HepG2 (cell line): ENCODE results near the gene ANTKMT. TPM values are rescaled to one million over a fixed set of nuclear protein-coding genes. Genes with fewer than 3 reads are reported as not detected.
A peak's percentile ranks its signal among the peaks of the same experiment; 100 is the strongest.

Source experiments
- CC2D1A ChIP-seq: sonication (generic); formaldehyde crosslinking; IDR thresholded peaks from 2 replicates; pipeline ENCODE4 v1.8.1; 2023; ENCODE audit warnings: mild to moderate bottlenecking, missing genetic modification reagents
- ELK4 ChIP-seq: sonication (generic); formaldehyde crosslinking; IDR thresholded peaks from 2 replicates; pipeline ENCODE4 v1.9.0; 2021; ENCODE audit warnings: missing genetic modification reagents, borderline replicate concordance
- ISL2 ChIP-seq: sonication (generic); formaldehyde crosslinking; IDR thresholded peaks from 2 replicates; pipeline ENCODE4 v1.5.0; 2020; ENCODE audit warnings: missing genetic modification reagents
- KLF6 ChIP-seq: IDR thresholded peaks from 2 replicates; pipeline ENCODE4 v1.8.0; 2016; ENCODE audit warnings: missing biosample characterization, missing genetic modification reagents
- LRRFIP1 ChIP-seq: sonication (generic); formaldehyde crosslinking; conservative IDR thresholded peaks from 2 replicates; pipeline ENCODE4 v1.4.0; 2020; ENCODE audit warnings: missing genetic modification reagents
- REXO4 ChIP-seq: sonication (generic); formaldehyde crosslinking; IDR thresholded peaks from 2 replicates; pipeline ENCODE4 v1.8.0; 2022; ENCODE audit warnings: missing genetic modification reagents, mild to moderate bottlenecking, borderline replicate concordance
- SALL1 ChIP-seq: sonication (generic); formaldehyde crosslinking; IDR thresholded peaks from 2 replicates; pipeline ENCODE4 v1.8.0; 2022; ENCODE audit warnings: mild to moderate bottlenecking, missing genetic modification reagents
- SIN3B ChIP-seq: fragments of 150-350 bp; IDR thresholded peaks from 2 replicates; pipeline ENCODE4 v1.6.1; 2014; ENCODE audit warnings: low read length
- SSRP1 ChIP-seq: IDR thresholded peaks from 2 replicates; pipeline ENCODE4 v1.6.1; 2016; ENCODE audit warnings: control low read depth
- TCF7 ChIP-seq: sonication (generic); IDR thresholded peaks from 2 replicates; pipeline ENCODE4 v1.6.1; 2016; ENCODE audit warnings: antibody characterized with exemption, low read depth
- TEAD2 ChIP-seq: sonication (generic); formaldehyde crosslinking; IDR thresholded peaks from 2 replicates; pipeline ENCODE4 v1.9.0; 2021; ENCODE audit warnings: missing genetic modification reagents
- ZNF264 ChIP-seq: sonication (generic); formaldehyde crosslinking; IDR thresholded peaks from 2 replicates; pipeline ENCODE4 v1.4.0; 2020; ENCODE audit warnings: missing genetic modification reagents
- ZNF407 ChIP-seq: sonication (generic); formaldehyde crosslinking; IDR thresholded peaks from one replicate; pipeline ENCODE4 v1.5.1; 2020; ENCODE audit warnings: mild to moderate bottlenecking, missing genetic modification reagents; ENCODE audit errors: not compliant biosample characterization
- ZNF547 ChIP-seq: sonication (generic); formaldehyde crosslinking; IDR thresholded peaks from 2 replicates; pipeline ENCODE4 v1.5.1; 2020; ENCODE audit warnings: mild to moderate bottlenecking, missing genetic modification reagents
- ZNF781 ChIP-seq: sonication (generic); formaldehyde crosslinking; IDR thresholded peaks from 2 replicates; pipeline ENCODE4 v1.5.1; 2020; ENCODE audit warnings: borderline replicate concordance, mild to moderate bottlenecking, missing genetic modification reagents; ENCODE audit errors: not compliant biosample characterization
- ZUFSP ChIP-seq: sonication (generic); formaldehyde crosslinking; IDR thresholded peaks from 2 replicates; pipeline ENCODE4 v1.9.0; 2021; ENCODE audit warnings: missing genetic modification reagents, mild to moderate bottlenecking, borderline replicate concordance
- polyA plus RNA-seq, 8 experiments: library from polyadenylated mRNA; depleted of rRNA in 3 of 8; stranded (reverse) in 7 of 8; unstranded in 1 of 8; fragments of >200 nt; fragmentation: Illumina TruSeq in 4 of 8; extraction: Trizol in 4 of 8; gene quantifications; 2 replicates each; pipeline versions ENCODE4 v1.2.1 to v1.2.3, GENCODE V29; 2011 to 2016; ENCODE audit warnings: low read depth in 4 of 8, missing spikeins in 1 of 8, mixed read lengths in 1 of 8; ENCODE audit not compliant: insufficient read depth in 1 of 8
- total RNA-seq, 5 experiments: library from RNA; depleted of rRNA; stranded (reverse); fragments of >200 nt; fragmentation: Illumina TruSeq; extraction: Trizol; gene quantifications; 2 replicates each; pipeline ENCODE4 v1.2.3, GENCODE V29; 2016; ENCODE audit warnings: low read depth in 1 of 5

Gene ANTKMT
- total and polyA plus RNA-seq, 2 of the 13 experiments (the other 11 are each of a cell fraction or from before 2014, with no cell fraction given), result 7.5 to 47.8 TPM

- no peak for TF ChIP-seq SSRP1
- TF ChIP-seq REXO4 (CRISPR knock-in tag), result no peak
- TF ChIP-seq ZUFSP (CRISPR knock-in tag), result no peak
- 0 out of 2 replicates have a peak, but pooled peaks have one; percentile 27 for TF ChIP-seq SALL1
- TF ChIP-seq ZNF264, result 0 out of 2 replicates have a peak, but pooled peaks have one; percentile 29
- TF ChIP-seq LRRFIP1 (CRISPR knock-in tag), result no peak
- TF ChIP-seq ELK4, result no peak
- TF ChIP-seq ZNF547 (CRISPR knock-in tag), result no peak
- no peak for TF ChIP-seq CC2D1A
- TF ChIP-seq SIN3B, result no peak
- no peak for TF ChIP-seq TEAD2 (CRISPR knock-in tag)
- no peak for TF ChIP-seq ISL2 (CRISPR knock-in tag)
- no peak for TF ChIP-seq KLF6
- no peak for TF ChIP-seq ZNF781
- no peak for TF ChIP-seq TCF7
- TF ChIP-seq ZNF407 (CRISPR knock-in tag), result no peak
Measured at GRCh38 chr16:679814-680624, 40.9 kb upstream of the ANTKMT start, which contains the start of gene STUB1 (continued).
